K562 (cell line): ENCODE data around the gene ZNF513. TPM values are rescaled to one million over a fixed set of nuclear protein-coding genes. Genes with fewer than 3 reads are reported as not detected.

Experiments
- ATAC-seq: fragments of 200-7000 bp; cut with Tn5 transposase; 3 replicates; pipeline ENCODE4 v1.9.1; 2020; ENCODE audit warnings: moderate library complexity
- BruUV-seq: library from RNA; stranded (reverse); fragments of 400-500 nt; replicated peaks from 2 replicates; lab custom pipeline; 2021; lab: Mats Ljungman, UMichigan
- CTCF ChIA-PET: fragments of 300-600 bp; formaldehyde crosslinking; extraction: SDS; loops from one replicate; lab custom pipeline; 2021; ENCODE audit warnings: low intra/inter-chr PET ratio; lab: Yijun Ruan, JAX
- POLR2A ChIA-PET: fragments of 300-600, 350-650 bp; sonication (Branson Sonifier 250); formaldehyde crosslinking; extraction: SDS; loops from one replicate; lab custom pipeline; 2021; ENCODE audit warnings: antibody characterized with exemption, inconsistent platforms; lab: Yijun Ruan, JAX
- DNase-seq, 4 experiments: peaks; one replicate each; pipeline versions ENCODE4 v3.0.0 to v3.0.0-alpha.2; 2011 to 2018; ENCODE audit warnings: low spot score in 3 of 4, mixed read lengths in 3 of 4; ENCODE audit errors: extremely low read depth in 1 of 4
- FAIRE-seq: peaks from 2 replicates; lab custom pipeline; 2011; peaks lifted over from hg19 to GRCh38; lab: Jason Lieb, UNC
- H2AFZ ChIP-seq: 2 replicates; pipeline ENCODE4 v1.6.0; 2011; ENCODE audit warnings: low read depth, low read length, control low read depth, inconsistent platforms
- H3K27ac ChIP-seq: fragments of 200-600 bp; 3 replicates; pipeline ENCODE4 v1.8.0; 2011; ENCODE audit warnings: low read depth, mild to moderate bottlenecking, control low read depth, inconsistent platforms, low read length, moderate library complexity, mixed read lengths; ENCODE audit errors: extremely low read depth
- H3K27me3 ChIP-seq, 2 experiments: fragments of 300-600 bp in 1 of 2; 2 replicates in 1 of 2; 3 replicates in 1 of 2; pipeline versions ENCODE4 v1.6.0 to v1.8.0; 2011; ENCODE audit warnings: inconsistent platforms in 2 of 2, low read length in 2 of 2, mild to moderate bottlenecking in 1 of 2, mixed read lengths in 1 of 2, moderate library complexity in 1 of 2; ENCODE audit not compliant: control insufficient read depth in 2 of 2, insufficient read depth in 2 of 2
- H3K36me3 ChIP-seq: fragments of 300-600 bp; 3 replicates; pipeline ENCODE4 v1.8.0; 2011; ENCODE audit warnings: mild to moderate bottlenecking, low read length, inconsistent platforms; ENCODE audit not compliant: control insufficient read depth, insufficient read depth
- H3K4me1 ChIP-seq, 2 experiments: fragments of 200-600 bp in 1 of 2; replicated peaks in 1 of 2; 2 replicates in 1 of 2; 3 replicates in 1 of 2; pipeline versions ENCODE4 v1.5.1 to v1.8.0; 2011; ENCODE audit warnings: inconsistent platforms in 2 of 2, low read length in 2 of 2, mild to moderate bottlenecking in 1 of 2, mixed read lengths in 1 of 2, moderate library complexity in 1 of 2; ENCODE audit not compliant: control insufficient read depth in 2 of 2, insufficient read depth in 2 of 2
- H3K4me2 ChIP-seq: 2 replicates; pipeline ENCODE4 v1.6.1; 2011; ENCODE audit warnings: low read length, control low read depth, inconsistent platforms, mixed read lengths; ENCODE audit not compliant: insufficient read depth
- H3K4me3 ChIP-seq: fragments of 200-600 bp; sonication (generic), shearing (Covaris generic); 2 replicates; pipeline ENCODE4 v1.5.1; 2016; ENCODE audit warnings: control low read depth, inconsistent platforms
- H3K79me2 ChIP-seq: fragments of 200-600 bp; 3 replicates; pipeline ENCODE4 v1.8.0; 2011; ENCODE audit warnings: low read length, inconsistent platforms; ENCODE audit not compliant: control insufficient read depth, insufficient read depth
- H3K9ac ChIP-seq, 2 experiments: 2 replicates each; pipeline versions ENCODE4 v1.6.0 to v1.6.1; 2011; ENCODE audit warnings: low read depth in 2 of 2, low read length in 2 of 2, control low read depth in 1 of 2, inconsistent platforms in 1 of 2, mild to moderate bottlenecking in 1 of 2, mixed read lengths in 1 of 2; ENCODE audit not compliant: insufficient read depth in 1 of 2
- H3K9me1 ChIP-seq: one replicate; pipeline ENCODE4 v1.6.0; 2011; ENCODE audit warnings: inconsistent platforms, mild to moderate bottlenecking, low read length, moderate library complexity; ENCODE audit not compliant: control insufficient read depth, insufficient read depth
- H3K9me3 ChIP-seq: replicated peaks from 2 replicates; pipeline ENCODE4 v1.5.1; 2011; ENCODE audit warnings: low read depth, low read length, inconsistent platforms; ENCODE audit not compliant: control insufficient read depth, insufficient read depth
- H4K20me1 ChIP-seq: replicated peaks from 2 replicates; pipeline ENCODE4 v1.6.1; 2011; ENCODE audit warnings: low read length, inconsistent platforms, mixed read lengths; ENCODE audit not compliant: control insufficient read depth, insufficient read depth
- GATAD2A ChIP-seq: fragments of 450-650 bp; IDR thresholded peaks from 2 replicates; pipeline ENCODE4 v1.6.1; 2017
- ZC3H4 ChIP-seq: sonication (generic); formaldehyde crosslinking; IDR thresholded peaks from 2 replicates; pipeline ENCODE4 v1.9.0; 2021; ENCODE audit warnings: missing genetic modification reagents, borderline replicate concordance
- ZZZ3 ChIP-seq: fragments of 450-650 bp; IDR thresholded peaks from 2 replicates; pipeline ENCODE4 v1.6.1; 2016; ENCODE audit warnings: antibody characterized with exemption, mild to moderate bottlenecking, moderate library complexity
- WGBS: fragments of 100-300 bp; shearing (Covaris generic); methylation state at CpG from one replicate; pipeline ENCODE4 v1.1.6; 2016; ENCODE audit warnings: low coverage, mixed read lengths; ENCODE audit not compliant: insufficient coverage; ENCODE audit errors: missing lambda C conversion rate; 5-methylcytosine and 5-hydroxymethylcytosine counted together
- in situ Hi-C: fragments of 300-500 bp; cut with MboI; formaldehyde crosslinking; loops from 4 replicates; pipeline ENCODE4 v1.15.0; 2018; ENCODE audit warnings: inconsistent platforms, mixed read lengths
- intact Hi-C: fragments of 100-400 bp; cut with micrococcal nuclease; formaldehyde crosslinking; loops from 2 replicates; pipeline ENCODE4 v1.14.2; 2022
- polyA plus RNA-seq, 8 experiments: library from polyadenylated mRNA; depleted of rRNA in 4 of 8; stranded (reverse) in 5 of 8; unstranded in 3 of 8; fragments of >200 nt; fragmentation: Nextera tagmentation in 2 of 8; fragmentation: Illumina TruSeq in 1 of 8; extraction: Ambion mirVana in 2 of 8; extraction: Trizol in 1 of 8; gene quantifications; 2 replicates each; pipeline versions ENCODE4 v1.2.1 to v1.2.3, GENCODE V29; 2011 to 2014; ENCODE audit warnings: inconsistent platforms in 1 of 8, missing spikeins in 1 of 8
- total RNA-seq, 7 experiments: library from RNA; depleted of rRNA in 6 of 7; stranded (reverse); fragments of >200 nt in 6 of 7; fragmentation: Illumina TruSeq in 2 of 7; extraction: Trizol in 2 of 7; gene quantifications; 2 replicates each; pipeline versions ENCODE4 v1.2.1 to v1.2.3, GENCODE V29; 2011 to 2021; ENCODE audit warnings: low replicate concordance in 1 of 7
- TF ChIP-seq, protein P1 (sequence below), 2 experiments: fragments of 450-650 bp; formaldehyde crosslinking in 1 of 2; IDR thresholded peaks; 2 replicates each; pipeline versions ENCODE4 v1.4.0 to v1.6.1; 2014 to 2020; ENCODE audit warnings: mild to moderate bottlenecking in 2 of 2, borderline replicate concordance in 1 of 2, low read depth in 1 of 2
- TF ChIP-seq, protein P2 (sequence below): fragments of 450-650 bp; IDR thresholded peaks from 2 replicates; pipeline ENCODE4 v1.6.1; 2016; ENCODE audit warnings: low read depth

Gene ZNF513
- total and polyA plus RNA-seq, 9 of the 15 experiments (the other 6 are each of a cell fraction or from before 2014, with no cell fraction given): 0.04 to 13.6 (median 4.4) TPM

DNA sequence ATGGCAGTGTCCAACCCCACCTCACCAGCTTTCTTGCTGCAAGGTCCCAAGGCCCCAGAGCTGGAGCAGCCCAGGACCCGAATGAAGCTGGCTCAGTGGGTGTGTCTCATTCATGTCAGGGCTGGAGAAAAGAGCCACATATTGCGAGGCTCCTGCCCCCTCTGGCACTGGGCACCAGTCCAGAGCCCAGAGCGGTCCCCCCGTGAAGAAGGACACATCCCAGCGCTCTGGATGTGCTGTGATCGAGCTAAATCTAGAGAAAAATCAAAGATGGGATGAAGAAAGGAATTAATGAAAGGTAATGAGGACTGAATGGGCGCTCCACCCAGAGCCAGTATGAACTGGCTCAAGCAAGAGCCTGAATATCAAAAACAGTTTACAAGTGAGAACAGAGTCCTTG lies 44.4 kb downstream of the ZNF513 start:
- BruUV-seq: no TSS peak
- 95% methylated on average over 7 of the region's 7 CpGs for WGBS
- no peaks in the 10 kb centered on the region for H3K9me1 ChIP-seq
- FAIRE-seq (no peak), ATAC-seq (no peak), DNase-seq (no peak)
- H3K27me3 ChIP-seq: no peaks in the 10 kb centered on the region
- in situ Hi-C loops: no loop called here
- no peaks in the 10 kb centered on the region for H3K4me1 ChIP-seq
- CTCF ChIA-PET: no interaction called here
- no peak overlapping the region for H3K27ac ChIP-seq
- H3K4me3 ChIP-seq: no peak overlapping the region
- H3K9ac ChIP-seq: 0 out of 4 replicates have a peak overlapping the region, but pooled peaks of 1 of the 2 experiments have one; percentile 4
- no peak overlapping the region for H2AFZ ChIP-seq
- peaks cover 75% of the 10 kb centered on the region for H3K36me3 ChIP-seq
- no peaks in the 10 kb centered on the region for H4K20me1 ChIP-seq
- no peaks in the 10 kb centered on the region for H3K9me3 ChIP-seq
- POLR2A ChIA-PET: interaction anchor here (1.1 to 3.1 kb wide), 4 partner anchors 9 to 21 kb away, joined by 4 to 14 read pairs (median 4); partner anchors contain the start of genes GTF3C2 and MPV17
- intact Hi-C loops: no loop called here
- H3K79me2 ChIP-seq: no peaks in the 10 kb centered on the region
- no peak overlapping the region for H3K4me2 ChIP-seq
- TF ChIP-seq, protein P1, sequence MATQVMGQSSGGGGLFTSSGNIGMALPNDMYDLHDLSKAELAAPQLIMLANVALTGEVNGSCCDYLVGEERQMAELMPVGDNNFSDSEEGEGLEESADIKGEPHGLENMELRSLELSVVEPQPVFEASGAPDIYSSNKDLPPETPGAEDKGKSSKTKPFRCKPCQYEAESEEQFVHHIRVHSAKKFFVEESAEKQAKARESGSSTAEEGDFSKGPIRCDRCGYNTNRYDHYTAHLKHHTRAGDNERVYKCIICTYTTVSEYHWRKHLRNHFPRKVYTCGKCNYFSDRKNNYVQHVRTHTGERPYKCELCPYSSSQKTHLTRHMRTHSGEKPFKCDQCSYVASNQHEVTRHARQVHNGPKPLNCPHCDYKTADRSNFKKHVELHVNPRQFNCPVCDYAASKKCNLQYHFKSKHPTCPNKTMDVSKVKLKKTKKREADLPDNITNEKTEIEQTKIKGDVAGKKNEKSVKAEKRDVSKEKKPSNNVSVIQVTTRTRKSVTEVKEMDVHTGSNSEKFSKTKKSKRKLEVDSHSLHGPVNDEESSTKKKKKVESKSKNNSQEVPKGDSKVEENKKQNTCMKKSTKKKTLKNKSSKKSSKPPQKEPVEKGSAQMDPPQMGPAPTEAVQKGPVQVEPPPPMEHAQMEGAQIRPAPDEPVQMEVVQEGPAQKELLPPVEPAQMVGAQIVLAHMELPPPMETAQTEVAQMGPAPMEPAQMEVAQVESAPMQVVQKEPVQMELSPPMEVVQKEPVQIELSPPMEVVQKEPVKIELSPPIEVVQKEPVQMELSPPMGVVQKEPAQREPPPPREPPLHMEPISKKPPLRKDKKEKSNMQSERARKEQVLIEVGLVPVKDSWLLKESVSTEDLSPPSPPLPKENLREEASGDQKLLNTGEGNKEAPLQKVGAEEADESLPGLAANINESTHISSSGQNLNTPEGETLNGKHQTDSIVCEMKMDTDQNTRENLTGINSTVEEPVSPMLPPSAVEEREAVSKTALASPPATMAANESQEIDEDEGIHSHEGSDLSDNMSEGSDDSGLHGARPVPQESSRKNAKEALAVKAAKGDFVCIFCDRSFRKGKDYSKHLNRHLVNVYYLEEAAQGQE (IDR thresholded peaks at IDR 0.05; ENCODE audit: borderline replicate concordance): 0 out of 2 replicates have a peak, but pooled peaks have one; percentile 3
- TF ChIP-seq, protein P1 (CRISPR knock-in tag; IDR thresholded peaks at IDR 0.05; ENCODE audit: low read depth): no peak
- TF ChIP-seq ZC3H4 (CRISPR knock-in tag) (0 out of 2 replicates have a peak, but pooled peaks have one; percentile 28), ZZZ3 (no peak), GATAD2A (no peak)
- TF ChIP-seq, protein P2, sequence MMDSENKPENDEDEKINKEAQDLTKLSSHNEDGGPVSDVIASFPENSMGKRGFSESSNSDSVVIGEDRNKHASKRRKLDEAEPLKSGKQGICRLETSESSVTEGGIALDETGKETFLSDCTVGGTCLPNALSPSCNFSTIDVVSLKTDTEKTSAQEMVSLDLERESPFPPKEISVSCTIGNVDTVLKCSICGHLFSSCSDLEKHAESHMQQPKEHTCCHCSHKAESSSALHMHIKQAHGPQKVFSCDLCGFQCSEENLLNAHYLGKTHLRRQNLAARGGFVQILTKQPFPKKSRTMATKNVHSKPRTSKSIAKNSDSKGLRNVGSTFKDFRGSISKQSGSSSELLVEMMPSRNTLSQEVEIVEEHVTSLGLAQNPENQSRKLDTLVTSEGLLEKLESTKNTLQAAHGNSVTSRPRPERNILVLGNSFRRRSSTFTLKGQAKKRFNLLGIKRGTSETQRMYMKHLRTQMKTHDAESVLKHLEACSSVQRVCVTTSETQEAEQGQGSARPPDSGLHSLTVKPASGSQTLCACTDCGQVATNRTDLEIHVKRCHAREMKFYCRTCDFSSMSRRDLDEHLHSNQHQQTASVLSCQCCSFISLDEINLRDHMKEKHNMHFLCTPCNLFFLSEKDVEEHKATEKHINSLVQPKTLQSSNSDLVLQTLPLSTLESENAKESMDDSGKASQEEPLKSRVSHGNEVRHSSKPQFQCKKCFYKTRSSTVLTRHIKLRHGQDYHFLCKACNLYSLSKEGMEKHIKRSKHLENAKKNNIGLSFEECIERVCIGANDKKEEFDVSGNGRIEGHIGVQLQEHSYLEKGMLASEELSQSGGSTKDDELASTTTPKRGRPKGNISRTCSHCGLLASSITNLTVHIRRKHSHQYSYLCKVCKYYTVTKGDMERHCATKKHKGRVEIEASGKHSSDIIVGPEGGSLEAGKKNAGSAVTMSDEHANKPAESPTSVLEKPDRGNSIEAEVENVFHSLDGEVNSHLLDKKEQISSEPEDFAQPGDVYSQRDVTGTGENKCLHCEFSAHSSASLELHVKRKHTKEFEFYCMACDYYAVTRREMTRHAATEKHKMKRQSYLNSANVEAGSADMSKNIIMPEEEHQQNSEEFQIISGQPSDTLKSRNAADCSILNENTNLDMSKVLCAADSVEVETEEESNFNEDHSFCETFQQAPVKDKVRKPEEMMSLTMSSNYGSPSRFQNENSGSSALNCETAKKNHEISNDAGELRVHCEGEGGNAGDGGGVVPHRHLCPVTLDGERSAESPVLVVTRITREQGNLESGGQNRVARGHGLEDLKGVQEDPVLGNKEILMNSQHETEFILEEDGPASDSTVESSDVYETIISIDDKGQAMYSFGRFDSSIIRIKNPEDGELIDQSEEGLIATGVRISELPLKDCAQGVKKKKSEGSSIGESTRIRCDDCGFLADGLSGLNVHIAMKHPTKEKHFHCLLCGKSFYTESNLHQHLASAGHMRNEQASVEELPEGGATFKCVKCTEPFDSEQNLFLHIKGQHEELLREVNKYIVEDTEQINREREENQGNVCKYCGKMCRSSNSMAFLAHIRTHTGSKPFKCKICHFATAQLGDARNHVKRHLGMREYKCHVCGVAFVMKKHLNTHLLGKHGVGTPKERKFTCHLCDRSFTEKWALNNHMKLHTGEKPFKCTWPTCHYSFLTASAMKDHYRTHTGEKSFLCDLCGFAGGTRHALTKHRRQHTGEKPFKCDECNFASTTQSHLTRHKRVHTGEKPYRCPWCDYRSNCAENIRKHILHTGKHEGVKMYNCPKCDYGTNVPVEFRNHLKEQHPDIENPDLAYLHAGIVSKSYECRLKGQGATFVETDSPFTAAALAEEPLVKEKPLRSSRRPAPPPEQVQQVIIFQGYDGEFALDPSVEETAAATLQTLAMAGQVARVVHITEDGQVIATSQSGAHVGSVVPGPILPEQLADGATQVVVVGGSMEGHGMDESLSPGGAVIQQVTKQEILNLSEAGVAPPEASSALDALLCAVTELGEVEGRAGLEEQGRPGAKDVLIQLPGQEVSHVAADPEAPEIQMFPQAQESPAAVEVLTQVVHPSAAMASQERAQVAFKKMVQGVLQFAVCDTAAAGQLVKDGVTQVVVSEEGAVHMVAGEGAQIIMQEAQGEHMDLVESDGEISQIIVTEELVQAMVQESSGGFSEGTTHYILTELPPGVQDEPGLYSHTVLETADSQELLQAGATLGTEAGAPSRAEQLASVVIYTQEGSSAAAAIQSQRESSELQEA: no peak
